Tibial nerve (tissue), 4 donors: ENCODE results near the gene BRPF3.

Experiments used
- EP300 ChIP-seq, 2 donors: sonication (generic); formaldehyde crosslinking; IDR thresholded peaks; one replicate each; pipeline ENCODE4 v1.6.1; 2017; ENCODE audit warnings: antibody characterized with exemption in 2 of 2, mild to moderate bottlenecking in 1 of 2
- POLR2A ChIP-seq, 2 donors: fragments of 450-650 bp; IDR thresholded peaks; one replicate each; pipeline ENCODE4 v1.6.1; 2017; ENCODE audit warnings: antibody characterized with exemption in 2 of 2, mild to moderate bottlenecking in 2 of 2, moderate library complexity in 2 of 2
- TF ChIP-seq, protein P1 (sequence below), 5 experiments: fragments of 200-600 bp in 3 of 5; fragments of 450-650 bp in 2 of 5; sonication (generic) in 3 of 5; IDR thresholded peaks; one replicate each; pipeline ENCODE4 v1.5.1; 2016 to 2019; ENCODE audit warnings: antibody characterized with exemption in 5 of 5, mild to moderate bottlenecking in 3 of 5, moderate library complexity in 2 of 5

DNA sequence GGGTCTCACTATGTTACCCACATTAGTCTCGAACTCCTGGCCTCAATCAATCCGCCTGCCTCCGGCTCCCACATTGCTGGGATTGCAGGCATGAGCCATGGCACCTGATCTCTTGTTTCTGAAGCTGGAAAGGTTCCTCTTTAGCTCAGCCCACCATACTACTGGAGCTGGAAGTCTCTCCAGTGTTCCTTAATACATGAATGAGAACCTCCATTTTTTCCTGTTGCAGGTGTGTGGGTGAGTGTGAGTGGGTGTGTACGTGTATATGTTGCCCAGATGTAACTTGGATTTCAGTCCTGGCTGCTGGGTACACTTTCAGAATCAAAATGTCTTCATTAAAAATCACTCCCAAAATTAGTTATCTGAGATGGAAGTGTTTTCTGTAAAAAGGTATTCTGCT is 84.4 kb downstream of the BRPF3 start:
- TF ChIP-seq, protein P1, sequence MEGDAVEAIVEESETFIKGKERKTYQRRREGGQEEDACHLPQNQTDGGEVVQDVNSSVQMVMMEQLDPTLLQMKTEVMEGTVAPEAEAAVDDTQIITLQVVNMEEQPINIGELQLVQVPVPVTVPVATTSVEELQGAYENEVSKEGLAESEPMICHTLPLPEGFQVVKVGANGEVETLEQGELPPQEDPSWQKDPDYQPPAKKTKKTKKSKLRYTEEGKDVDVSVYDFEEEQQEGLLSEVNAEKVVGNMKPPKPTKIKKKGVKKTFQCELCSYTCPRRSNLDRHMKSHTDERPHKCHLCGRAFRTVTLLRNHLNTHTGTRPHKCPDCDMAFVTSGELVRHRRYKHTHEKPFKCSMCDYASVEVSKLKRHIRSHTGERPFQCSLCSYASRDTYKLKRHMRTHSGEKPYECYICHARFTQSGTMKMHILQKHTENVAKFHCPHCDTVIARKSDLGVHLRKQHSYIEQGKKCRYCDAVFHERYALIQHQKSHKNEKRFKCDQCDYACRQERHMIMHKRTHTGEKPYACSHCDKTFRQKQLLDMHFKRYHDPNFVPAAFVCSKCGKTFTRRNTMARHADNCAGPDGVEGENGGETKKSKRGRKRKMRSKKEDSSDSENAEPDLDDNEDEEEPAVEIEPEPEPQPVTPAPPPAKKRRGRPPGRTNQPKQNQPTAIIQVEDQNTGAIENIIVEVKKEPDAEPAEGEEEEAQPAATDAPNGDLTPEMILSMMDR (IDR thresholded peaks at IDR 0.05): no peak
- no peak for TF ChIP-seq POLR2A (IDR thresholded peaks at IDR 0.05)
- TF ChIP-seq EP300 (IDR thresholded peaks at IDR 0.05): no peak
